AG10803 (cell line): ENCODE data around the gene IMMP2L.

Source experiments
- DNase-seq: peaks from one replicate; pipeline ENCODE4 v3.0.0; 2010; ENCODE audit warnings: low read depth
- H3K4me3 ChIP-seq: 2 replicates; pipeline ENCODE4 v1.5.1; 2011; ENCODE audit warnings: mild to moderate bottlenecking, low read length, control low read depth
- CTCF ChIP-seq: conservative IDR thresholded peaks from 2 replicates; pipeline ENCODE4 v1.5.1; 2011; ENCODE audit warnings: mild to moderate bottlenecking, low read length, control low read depth, inconsistent platforms

Gene IMMP2L

GRCh38 chr7:110987127-110987693 lies 575.1 kb downstream of the IMMP2L start:
- TF ChIP-seq CTCF = no peak
- DNase-seq = no peak
- no peak overlapping the region for H3K4me3 ChIP-seq

GRCh38 chr7:110983822-110984456 lies 578.4 kb downstream of the IMMP2L start:
- DNase-seq = no peak
- H3K4me3 ChIP-seq = no peak overlapping the region
- no peak for TF ChIP-seq CTCF

GRCh38 chr7:110977127-110977737 lies 585.1 kb downstream of the IMMP2L start:
- DNase-seq = no peak
- no peak for TF ChIP-seq CTCF
- H3K4me3 ChIP-seq = no peak overlapping the region

GRCh38 chr7:110975486-110975885 lies 586.8 kb downstream of the IMMP2L start:
- H3K4me3 ChIP-seq = no peak overlapping the region
- TF ChIP-seq CTCF = no peak
- no peak for DNase-seq

GRCh38 chr7:110974441-110974840 lies 587.9 kb downstream of the IMMP2L start:
- no peak for DNase-seq
- TF ChIP-seq CTCF = no peak
- H3K4me3 ChIP-seq = no peak overlapping the region

GRCh38 chr7:110973196-110973990 lies 588.9 kb downstream of the IMMP2L start:
- no peak for TF ChIP-seq CTCF
- DNase-seq = no peak

GRCh38 chr7:110964775-110965174 lies 597.5 kb downstream of the IMMP2L start:
- DNase-seq = no peak
- no peak for TF ChIP-seq CTCF

More at GRCh38 chr7:110973196-110973990, 588.9 kb downstream of the IMMP2L start:
- no peak overlapping the region for H3K4me3 ChIP-seq

More at GRCh38 chr7:110964775-110965174, 597.5 kb downstream of the IMMP2L start:
- H3K4me3 ChIP-seq = no peak overlapping the region
